Left lung (tissue), 10 donors: ENCODE results near the gene SGO1. TPM values are rescaled to one million over a fixed set of nuclear protein-coding genes. Genes with fewer than 3 reads are reported as not detected.
"Not testable (repeated sequence)": the region's sequence is repeated elsewhere in the genome, so short reads cannot be mapped to it uniquely, and the experiment has no call there.

Experiments used
- ATAC-seq: fragments of 200-7000 bp; cut with Tn5 transposase; one replicate; pipeline ENCODE4 v1.9.1; 2020; ENCODE audit warnings: moderate library complexity
- DNase-seq, 4 donors: peaks; one replicate each; pipeline ENCODE4 v3.0.0-alpha.2; 2013 to 2020
- H3K27ac ChIP-seq, 2 donors: fragments of 200-600 bp; sonication (generic) in 1 of 2; one replicate each; pipeline versions ENCODE4 v1.5.0 to v1.8.0; 2020 to 2021
- H3K27me3 ChIP-seq, 2 donors: fragments of 200-600 bp; sonication (generic) in 1 of 2; one replicate each; pipeline versions ENCODE4 v1.5.0 to v1.8.0; 2020 to 2021
- H3K36me3 ChIP-seq, 2 donors: fragments of 200-600 bp; sonication (generic) in 1 of 2; one replicate each; pipeline versions ENCODE4 v1.5.0 to v1.8.0; 2020 to 2021
- H3K4me1 ChIP-seq, 2 donors: fragments of 200-600 bp; one replicate each; pipeline ENCODE4 v1.8.0; 2021
- H3K4me3 ChIP-seq, 2 donors: fragments of 200-600 bp; sonication (generic) in 1 of 2; one replicate each; pipeline versions ENCODE4 v1.5.0 to v1.8.0; 2020 to 2021; ENCODE audit warnings: mild to moderate bottlenecking in 1 of 2
- H3K9me3 ChIP-seq, 2 donors: fragments of 200-600 bp; sonication (generic) in 1 of 2; one replicate each; pipeline versions ENCODE4 v1.5.0 to v1.8.0; 2020 to 2021
- intact Hi-C, 2 donors: fragments of 100-400 bp; cut with DNase I; formaldehyde crosslinking; loops; one replicate each; pipeline versions ENCODE4 v1.11.2 to v1.14.2; 2022
- polyA plus RNA-seq, 6 donors: library from polyadenylated mRNA; unstranded; fragments of 120-200 nt; gene quantifications; one replicate each; pipeline ENCODE4 v1.2.1, GENCODE V29; 2013; ENCODE audit not compliant: insufficient read length in 6 of 6
- total RNA-seq, 2 donors: library from RNA; stranded (reverse); fragmentation: NEBNext Ultra II Directional; extraction: Animal tissue kit (Norgen Biotek cat#: 25700); gene quantifications; one replicate each; pipeline ENCODE4 v1.2.1, GENCODE V29; 2021
- TF ChIP-seq, protein P1 (sequence below), 2 donors: fragments of 200-600 bp; sonication (generic) in 1 of 2; IDR thresholded peaks; one replicate each; pipeline versions ENCODE4 v1.5.0 to v1.8.0; 2021; ENCODE audit warnings: antibody characterized with exemption in 2 of 2
- donor health status: DM: no; HTN: yes; CAD: no.
- donor health status: DM: no; HTN: no; CAD: no.

The SGO1 gene
- total and polyA plus RNA-seq, 8 donors = 2.7 to 16.0 (median 8.4) TPM

- no peak overlapping the region for H3K4me3 ChIP-seq
- intact Hi-C loops = no loop called here
- TF ChIP-seq, protein P1, sequence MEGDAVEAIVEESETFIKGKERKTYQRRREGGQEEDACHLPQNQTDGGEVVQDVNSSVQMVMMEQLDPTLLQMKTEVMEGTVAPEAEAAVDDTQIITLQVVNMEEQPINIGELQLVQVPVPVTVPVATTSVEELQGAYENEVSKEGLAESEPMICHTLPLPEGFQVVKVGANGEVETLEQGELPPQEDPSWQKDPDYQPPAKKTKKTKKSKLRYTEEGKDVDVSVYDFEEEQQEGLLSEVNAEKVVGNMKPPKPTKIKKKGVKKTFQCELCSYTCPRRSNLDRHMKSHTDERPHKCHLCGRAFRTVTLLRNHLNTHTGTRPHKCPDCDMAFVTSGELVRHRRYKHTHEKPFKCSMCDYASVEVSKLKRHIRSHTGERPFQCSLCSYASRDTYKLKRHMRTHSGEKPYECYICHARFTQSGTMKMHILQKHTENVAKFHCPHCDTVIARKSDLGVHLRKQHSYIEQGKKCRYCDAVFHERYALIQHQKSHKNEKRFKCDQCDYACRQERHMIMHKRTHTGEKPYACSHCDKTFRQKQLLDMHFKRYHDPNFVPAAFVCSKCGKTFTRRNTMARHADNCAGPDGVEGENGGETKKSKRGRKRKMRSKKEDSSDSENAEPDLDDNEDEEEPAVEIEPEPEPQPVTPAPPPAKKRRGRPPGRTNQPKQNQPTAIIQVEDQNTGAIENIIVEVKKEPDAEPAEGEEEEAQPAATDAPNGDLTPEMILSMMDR (IDR thresholded peaks at IDR 0.05) = no peak
- H3K27me3 ChIP-seq = no peaks in the 10 kb centered on the region
- no peaks in the 10 kb centered on the region for H3K36me3 ChIP-seq
- H3K9me3 ChIP-seq = no peaks in the 10 kb centered on the region
- H3K4me1 ChIP-seq = no peaks in the 10 kb centered on the region
- H3K27ac ChIP-seq = no peak overlapping the region
- ATAC-seq = peak; percentile 47
- peak in 2 of 4 donors; percentile 42 to 68 for DNase-seq
Measured at GRCh38 chr3:20225769-20226168, 39.8 kb upstream of the SGO1 start.

DNA sequence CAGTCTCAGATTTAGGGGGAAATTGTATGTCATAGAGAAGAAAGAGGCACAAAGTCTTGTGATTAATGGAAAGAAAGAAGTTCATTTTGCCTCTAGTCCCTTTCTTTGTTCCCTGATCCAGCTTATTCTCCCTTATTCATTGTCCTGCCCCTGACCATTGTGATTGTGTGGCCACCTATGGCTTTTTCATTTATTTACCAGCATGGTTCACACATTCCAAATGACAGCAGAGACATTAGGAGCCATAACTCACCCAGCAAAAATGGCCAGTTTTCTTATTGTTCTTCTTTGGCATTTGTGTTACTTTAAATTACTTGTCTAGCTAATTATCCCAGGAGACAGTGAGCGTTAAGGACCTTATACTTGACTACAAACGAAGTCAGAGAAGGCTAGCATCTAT is 36.3 kb upstream of the SGO1 start:
- no peak for ATAC-seq
- Histone ChIP-seq H3K9me3 (no peaks in the 10 kb centered on the region), H3K27me3 (no peaks in the 10 kb centered on the region), H3K27ac (no peak overlapping the region), H3K36me3 (no peaks in the 10 kb centered on the region), H3K4me1 (no peaks in the 10 kb centered on the region), H3K4me3 (no peak overlapping the region)
- TF ChIP-seq, protein P1 (IDR thresholded peaks at IDR 0.05) = no peak
- intact Hi-C loops = no loop called here
- no peak for DNase-seq

GRCh38 chr3:20218215-20218614 is 32.2 kb upstream of the SGO1 start:
- intact Hi-C loops = no loop called here
- no peak for ATAC-seq
- no peaks in the 10 kb centered on the region for H3K36me3 ChIP-seq
- no peak overlapping the region for H3K4me3 ChIP-seq
- no peaks in the 10 kb centered on the region for H3K4me1 ChIP-seq
- H3K9me3 ChIP-seq = no peaks in the 10 kb centered on the region
- H3K27ac ChIP-seq = no peak overlapping the region
- TF ChIP-seq, protein P1 (IDR thresholded peaks at IDR 0.05) = no peak
- H3K27me3 ChIP-seq = no peaks in the 10 kb centered on the region
- no peak for DNase-seq

DNA sequence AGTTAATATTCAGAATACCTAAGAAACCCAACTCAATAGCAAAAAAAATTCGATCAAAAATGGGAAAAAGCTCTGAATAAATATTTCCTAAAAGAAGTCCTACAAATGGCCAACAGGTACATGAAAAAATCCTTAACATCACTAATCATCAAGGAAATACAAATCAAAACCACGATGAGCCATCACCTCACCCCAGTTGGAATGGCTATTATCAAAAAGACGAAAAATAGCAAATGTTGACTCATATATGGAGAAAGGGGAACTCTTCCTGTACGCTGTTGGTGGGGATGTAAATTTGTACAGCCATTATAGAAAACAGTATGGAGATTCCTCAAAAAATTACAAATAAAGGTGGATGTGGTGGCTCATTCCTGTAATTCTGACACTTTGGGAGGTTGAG is 29.6 kb upstream of the SGO1 start:
- intact Hi-C loops = no loop called here
- H3K27ac ChIP-seq = no peak overlapping the region
- no peak for ATAC-seq
- no peaks in the 10 kb centered on the region for H3K4me1 ChIP-seq
- no peaks in the 10 kb centered on the region for H3K36me3 ChIP-seq
- H3K4me3 ChIP-seq = no peak overlapping the region
- H3K27me3 ChIP-seq = no peaks in the 10 kb centered on the region
- TF ChIP-seq, protein P1 (IDR thresholded peaks at IDR 0.05) = no peak
- H3K9me3 ChIP-seq = no peaks in the 10 kb centered on the region
- no peak for DNase-seq

GRCh38 chr3:20213491-20213890 is 27.5 kb upstream of the SGO1 start:
- ATAC-seq, DNase-seq, H3K4me1 ChIP-seq, intact Hi-C loops, H3K27ac ChIP-seq, H3K36me3 ChIP-seq, H3K9me3 ChIP-seq, H3K27me3 ChIP-seq, H3K4me3 ChIP-seq: not testable (repeated sequence)

DNA sequence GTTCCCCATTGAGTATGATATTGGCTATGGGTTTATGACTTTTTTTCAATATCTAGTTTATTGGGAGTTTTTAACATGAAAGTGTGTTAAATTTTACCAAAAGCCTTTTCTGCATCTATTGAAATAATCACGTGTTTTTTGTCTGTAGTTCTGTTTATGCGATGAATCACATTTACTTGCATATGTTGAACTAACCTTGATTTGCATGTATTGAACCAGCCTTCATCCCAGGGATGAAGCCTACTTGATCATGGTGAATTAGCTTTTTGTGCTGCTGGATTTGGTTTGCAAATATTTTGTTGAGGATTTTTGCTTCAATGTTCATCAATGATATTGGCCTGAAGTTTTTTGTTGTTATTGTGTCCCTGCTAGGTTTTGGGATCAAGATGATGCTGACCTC is 21.9 kb upstream of the SGO1 start:
- ATAC-seq, H3K4me3 ChIP-seq, H3K4me1 ChIP-seq, DNase-seq, H3K27ac ChIP-seq, H3K9me3 ChIP-seq, intact Hi-C loops, H3K36me3 ChIP-seq, H3K27me3 ChIP-seq: not testable (repeated sequence)

DNA sequence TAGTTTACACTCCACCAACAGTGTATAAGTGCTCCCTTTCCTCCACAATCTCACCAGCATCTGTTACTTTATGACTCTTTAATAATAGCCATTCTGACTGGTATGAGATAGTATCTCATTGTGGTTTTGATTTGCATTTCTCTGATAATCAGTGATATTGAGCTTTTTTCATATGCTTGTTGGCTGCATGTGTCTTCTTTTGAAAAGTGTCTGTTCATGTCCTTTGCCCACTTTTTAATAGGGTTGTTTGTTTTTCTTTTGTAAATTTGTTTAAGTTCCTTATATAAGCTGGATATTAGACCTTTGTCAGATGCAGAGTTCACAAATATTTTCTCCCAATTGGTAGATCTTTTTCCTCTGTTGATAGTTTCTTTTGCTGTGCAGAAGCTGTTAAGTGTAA is 19.9 kb upstream of the SGO1 start:
- H3K4me1 ChIP-seq, H3K27me3 ChIP-seq, H3K4me3 ChIP-seq, H3K9me3 ChIP-seq, H3K27ac ChIP-seq, intact Hi-C loops, DNase-seq, ATAC-seq, H3K36me3 ChIP-seq: not testable (repeated sequence)
